LNCaP clone FGC (cell line): Measurements from ENCODE around the gene WDR35.

Source experiments
- DNase-seq: peaks from one replicate; pipeline ENCODE4 v3.0.0-alpha.2; 2011; ENCODE audit warnings: low read depth
- H3K4me3 ChIP-seq: 2 replicates; pipeline ENCODE4 v1.5.1; 2011; ENCODE audit warnings: mild to moderate bottlenecking, low read depth, low read length, control low read depth
- TF ChIP-seq, protein P1 (sequence below): IDR thresholded peaks from 2 replicates; pipeline ENCODE4 v1.5.1; 2012; ENCODE audit warnings: mild to moderate bottlenecking; ENCODE audit not compliant: control insufficient read depth, insufficient read depth; ENCODE audit errors: extremely low read depth

WDR35 gene

DNA sequence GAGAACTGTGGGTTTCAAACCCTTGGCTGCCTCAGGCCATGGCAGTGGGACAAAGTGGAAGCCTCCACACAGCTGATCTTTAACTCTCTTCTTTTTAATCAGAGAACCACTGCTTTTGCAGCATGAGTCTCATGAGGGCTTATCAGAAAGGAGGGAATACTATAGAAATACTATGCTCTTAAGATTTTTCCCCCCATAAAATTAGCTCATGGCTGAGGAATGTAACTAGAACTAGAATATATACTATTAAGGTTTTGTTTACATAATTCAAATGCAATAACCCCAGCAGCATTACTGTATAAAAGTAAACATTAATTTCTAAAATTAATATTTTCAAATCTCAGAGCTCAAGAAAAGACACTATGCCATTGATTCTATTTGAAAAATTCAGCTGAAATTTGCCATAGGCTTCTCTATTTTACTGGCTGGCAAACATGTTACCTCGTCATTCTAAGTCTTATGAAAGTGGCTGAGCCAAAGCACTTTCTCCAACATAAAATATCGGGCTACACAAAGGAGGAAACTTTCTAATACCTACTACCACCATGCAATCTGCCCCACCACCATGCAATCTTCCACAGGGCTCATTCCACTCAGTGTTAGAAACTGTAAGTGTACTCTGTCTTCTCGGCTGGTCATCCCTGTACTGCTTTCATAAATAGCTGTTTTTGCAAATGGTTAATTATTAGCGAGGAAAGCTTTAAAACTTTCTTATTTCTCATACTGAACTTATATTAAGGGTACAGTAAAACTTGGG is 42.5 kb downstream of the WDR35 start:
- TF ChIP-seq, protein P1, sequence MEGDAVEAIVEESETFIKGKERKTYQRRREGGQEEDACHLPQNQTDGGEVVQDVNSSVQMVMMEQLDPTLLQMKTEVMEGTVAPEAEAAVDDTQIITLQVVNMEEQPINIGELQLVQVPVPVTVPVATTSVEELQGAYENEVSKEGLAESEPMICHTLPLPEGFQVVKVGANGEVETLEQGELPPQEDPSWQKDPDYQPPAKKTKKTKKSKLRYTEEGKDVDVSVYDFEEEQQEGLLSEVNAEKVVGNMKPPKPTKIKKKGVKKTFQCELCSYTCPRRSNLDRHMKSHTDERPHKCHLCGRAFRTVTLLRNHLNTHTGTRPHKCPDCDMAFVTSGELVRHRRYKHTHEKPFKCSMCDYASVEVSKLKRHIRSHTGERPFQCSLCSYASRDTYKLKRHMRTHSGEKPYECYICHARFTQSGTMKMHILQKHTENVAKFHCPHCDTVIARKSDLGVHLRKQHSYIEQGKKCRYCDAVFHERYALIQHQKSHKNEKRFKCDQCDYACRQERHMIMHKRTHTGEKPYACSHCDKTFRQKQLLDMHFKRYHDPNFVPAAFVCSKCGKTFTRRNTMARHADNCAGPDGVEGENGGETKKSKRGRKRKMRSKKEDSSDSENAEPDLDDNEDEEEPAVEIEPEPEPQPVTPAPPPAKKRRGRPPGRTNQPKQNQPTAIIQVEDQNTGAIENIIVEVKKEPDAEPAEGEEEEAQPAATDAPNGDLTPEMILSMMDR, result no peak
- DNase-seq, result no peak
- H3K4me3 ChIP-seq, result no peak overlapping the region

DNA sequence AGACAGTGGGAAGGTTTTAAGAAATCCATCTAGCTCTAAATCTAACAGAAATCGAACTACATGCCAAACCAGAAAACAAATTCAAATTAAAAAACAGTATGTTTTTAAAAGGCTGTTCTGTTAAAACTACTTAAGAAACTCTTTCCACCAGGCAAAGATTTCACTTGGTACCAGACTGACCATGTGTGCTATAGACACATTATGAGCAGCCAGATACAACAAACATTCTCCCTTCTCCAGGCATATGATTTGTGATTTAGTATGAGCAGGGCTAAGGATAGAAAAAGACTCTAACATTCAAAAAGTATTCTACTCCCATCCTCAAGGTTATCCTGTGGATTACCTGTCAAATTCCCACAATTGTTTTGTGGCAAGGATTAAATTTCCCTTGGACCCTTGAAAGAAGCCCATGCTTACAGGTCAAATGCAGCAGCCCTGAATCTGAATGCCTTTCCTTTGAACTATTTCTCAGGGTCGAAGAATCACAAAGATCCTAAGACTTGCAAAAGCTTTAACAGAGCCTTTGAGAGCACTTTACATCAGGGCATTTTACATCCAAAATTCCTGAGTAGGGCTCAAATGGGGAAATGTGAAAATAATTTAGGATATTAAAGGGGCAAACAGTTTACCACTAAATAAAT is 45.6 kb downstream of the WDR35 start:
- H3K4me3 ChIP-seq, result no peak overlapping the region
- TF ChIP-seq, protein P1, result no peak
- DNase-seq, result no peak

DNA sequence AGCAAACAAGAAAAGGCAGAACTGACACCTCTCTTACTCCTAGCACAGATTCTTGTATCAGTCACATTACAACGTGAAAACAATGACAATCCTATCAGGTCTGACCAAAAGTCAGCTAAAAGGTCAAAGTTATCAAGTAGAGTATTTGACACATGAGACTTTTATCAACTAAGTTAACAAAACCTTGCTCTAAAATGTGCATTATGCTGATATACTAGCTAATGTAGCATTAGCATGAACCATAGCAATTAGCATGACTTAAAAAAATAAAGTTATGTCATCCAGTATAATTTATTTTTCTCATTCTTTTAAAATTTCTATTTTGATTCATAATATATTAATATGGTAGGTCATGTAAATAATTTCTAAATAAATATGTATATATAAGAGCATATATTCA is 46.7 kb downstream of the WDR35 start:
- DNase-seq, result no peak
- H3K4me3 ChIP-seq, result no peak overlapping the region
- TF ChIP-seq, protein P1, result no peak

DNA sequence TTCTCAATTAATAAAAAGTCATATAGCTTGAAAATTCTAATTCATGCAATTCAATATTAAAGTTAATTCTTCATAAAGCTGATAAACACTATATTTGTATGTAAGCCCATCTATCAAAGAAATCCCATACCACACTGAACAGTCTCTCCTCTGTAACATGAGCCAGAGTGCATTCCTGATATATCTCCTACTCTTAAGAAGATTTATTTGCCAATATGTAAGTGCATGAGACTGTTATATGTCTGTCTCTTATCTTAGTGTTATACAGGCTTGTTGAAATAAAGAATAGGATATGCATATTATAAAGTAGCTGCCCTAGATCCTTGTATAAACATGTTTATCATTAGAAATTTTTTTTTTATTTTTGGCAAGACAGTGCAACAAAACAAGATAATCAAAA is 47.7 kb downstream of the WDR35 start:
- DNase-seq, result no peak
- TF ChIP-seq, protein P1, result no peak
- H3K4me3 ChIP-seq, result no peak overlapping the region

DNA sequence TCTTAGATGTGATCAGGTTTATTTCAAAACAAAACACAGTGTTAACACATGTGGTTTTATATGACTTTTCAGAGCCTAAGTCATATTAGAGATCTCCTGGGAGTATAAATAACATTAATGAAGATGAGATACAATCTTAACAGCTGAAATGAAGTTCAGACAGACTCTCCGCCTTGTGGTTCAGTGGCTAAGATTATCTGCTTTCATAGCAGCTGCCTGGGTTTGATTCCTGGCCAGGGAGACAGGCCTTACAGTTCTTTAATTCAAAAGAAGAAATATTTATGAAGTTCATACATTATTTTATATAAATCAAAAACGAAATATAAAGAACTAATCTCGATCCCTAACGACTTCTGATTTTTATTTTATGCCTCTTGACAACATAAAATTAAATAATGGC is 52.9 kb downstream of the WDR35 start:
- TF ChIP-seq, protein P1, result no peak
- no peak overlapping the region for H3K4me3 ChIP-seq
- no peak for DNase-seq

DNA sequence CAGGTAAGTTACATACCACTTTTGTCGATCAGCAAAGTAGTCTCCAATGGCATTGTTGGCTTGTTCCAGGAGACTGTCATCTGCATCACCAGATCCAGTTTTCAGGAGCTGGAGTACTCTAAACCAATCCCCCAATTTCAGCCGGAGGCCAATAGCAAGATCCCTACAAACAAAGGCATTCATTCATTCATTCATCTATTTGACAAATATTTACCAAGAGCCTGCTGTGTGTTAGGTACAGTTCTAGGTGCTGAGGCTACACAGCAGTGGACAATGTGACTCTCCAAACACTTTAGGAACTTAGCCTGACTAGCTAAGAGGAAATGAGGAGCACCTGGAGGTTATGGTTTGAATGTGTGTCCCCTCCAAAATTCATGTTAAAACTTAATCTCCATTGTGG is 53.7 kb downstream of the WDR35 start:
- TF ChIP-seq, protein P1, result no peak
- no peak overlapping the region for H3K4me3 ChIP-seq
- DNase-seq, result no peak
